Fibroblast of the aortic adventitia (primary cell): Measurements from ENCODE around the gene TMPRSS6. TPM values are rescaled to one million over a fixed set of nuclear protein-coding genes. Genes with fewer than 3 reads are reported as not detected.

Experiments
- DNase-seq: peaks from one replicate; pipeline ENCODE4 v3.0.0-alpha.2; 2010; ENCODE audit warnings: low read depth
- H3K4me3 ChIP-seq: 2 replicates; pipeline ENCODE4 v1.5.1; 2011; ENCODE audit warnings: low read depth, mild to moderate bottlenecking, control low read depth, low read length, moderate library complexity
- CTCF ChIP-seq: IDR thresholded peaks from 2 replicates; pipeline ENCODE4 v1.5.1; 2011; ENCODE audit warnings: mild to moderate bottlenecking, low read length, control low read depth, inconsistent platforms; ENCODE audit not compliant: insufficient read depth
- total RNA-seq: library from RNA; depleted of rRNA; stranded (reverse); fragments of >200 nt; gene quantifications from 2 replicates; pipeline ENCODE4 v1.2.3, GENCODE V29; 2012; ENCODE audit warnings: low replicate concordance

The TMPRSS6 gene
- total RNA-seq, 1 donor = not detected

GRCh38 chr22:37107816-37108621 is 1.5 kb downstream of the TMPRSS6 start:
- no peak overlapping the region for H3K4me3 ChIP-seq
- TF ChIP-seq CTCF = no peak
- no peak for DNase-seq

- DNase-seq = no peak
- H3K4me3 ChIP-seq = no peak overlapping the region
- no peak for TF ChIP-seq CTCF
Measured at GRCh38 chr22:37105990-37106389, 3.5 kb downstream of the TMPRSS6 start.

GRCh38 chr22:37105154-37105553 is 4.4 kb downstream of the TMPRSS6 start:
- no peak for DNase-seq
- no peak for TF ChIP-seq CTCF
- H3K4me3 ChIP-seq = no peak overlapping the region

- TF ChIP-seq CTCF = no peak
- no peak overlapping the region for H3K4me3 ChIP-seq
- DNase-seq = no peak
Measured at GRCh38 chr22:37103656-37104452, 5.7 kb downstream of the TMPRSS6 start.

- H3K4me3 ChIP-seq = no peak overlapping the region
- no peak for TF ChIP-seq CTCF
- DNase-seq = no peak
Measured at GRCh38 chr22:37103151-37103550, 6.4 kb downstream of the TMPRSS6 start.

- DNase-seq = no peak
- H3K4me3 ChIP-seq = no peak overlapping the region
- TF ChIP-seq CTCF = no peak
Measured at GRCh38 chr22:37101311-37102066, 8.0 kb downstream of the TMPRSS6 start.
